OCI-LY3 (cell line): ENCODE measurements around the gene TGFBR3L.

Experiments
- CTCF ChIP-seq: fragments of 200-600, 300-600 bp; sonication (generic); IDR thresholded peaks from 2 replicates; pipeline ENCODE4 v1.5.1; 2014; ENCODE audit warnings: antibody characterized with exemption, low read length, low read depth
- EZH2phosphoT487 ChIP-seq: fragments of 200-600 bp; shearing (Covaris generic); IDR thresholded peaks from 2 replicates; pipeline ENCODE4 v1.6.1; 2018; ENCODE audit warnings: antibody characterized with exemption, mixed run types, low read depth

GRCh38 chr19:7907122-7907521, 7.5 kb upstream of the TGFBR3L start:
- no peak for TF ChIP-seq CTCF
- TF ChIP-seq EZH2phosphoT487 = no peak
